PC-9 (cell line): Measurements from ENCODE around the gene NFYC. TPM values are rescaled to one million over a fixed set of nuclear protein-coding genes. Genes with fewer than 3 reads are reported as not detected.

Source experiments
- BruUV-seq: library from RNA; stranded (reverse); fragments of 400-500 nt; replicated peaks from 2 replicates; lab custom pipeline; 2021; lab: Mats Ljungman, UMichigan
- CTCF ChIA-PET: fragments of 300-600 bp; sonication (Branson Sonifier 250); formaldehyde crosslinking; loops from one replicate; lab custom pipeline; 2022; ENCODE audit warnings: antibody characterized with exemption; lab: Charles Lee
- POLR2A ChIA-PET: fragments of 300-600 bp; sonication (Branson Sonifier 250); formaldehyde crosslinking; loops from one replicate; lab custom pipeline; 2022; ENCODE audit warnings: antibody characterized with exemption; ENCODE audit not compliant: unreplicated experiment; lab: Charles Lee
- DNase-seq, 2 experiments: peaks; one replicate each; pipeline versions ENCODE4 v3.0.0 to v3.0.0-alpha.2; 2015 to 2022; ENCODE audit warnings: mixed read lengths in 1 of 2
- H2AFZ ChIP-seq: fragments of 200-600 bp; sonication (generic); 2 replicates; pipeline ENCODE4 v1.8.1; 2017; ENCODE audit warnings: antibody characterized with exemption
- H3F3A ChIP-seq: fragments of 200-600 bp; sonication (generic); 2 replicates; pipeline ENCODE4 v1.8.1; 2017; ENCODE audit warnings: antibody characterized with exemption, mild to moderate bottlenecking, low read depth; ENCODE audit not compliant: insufficient read depth
- H3K27ac ChIP-seq: fragments of 200-600 bp; sonication (generic); 2 replicates; pipeline ENCODE4 v1.6.1; 2016; ENCODE audit warnings: mixed run types
- H3K27me3 ChIP-seq: fragments of 200-600 bp; sonication (generic); 2 replicates; pipeline ENCODE4 v1.6.1; 2016; ENCODE audit warnings: low read depth, mixed run types; ENCODE audit not compliant: insufficient read depth
- H3K36me3 ChIP-seq: fragments of 200-600 bp; sonication (generic); 2 replicates; pipeline ENCODE4 v1.6.1; 2016; ENCODE audit warnings: low read depth, mixed run types
- H3K4me1 ChIP-seq: fragments of 200-600 bp; sonication (generic); replicated peaks from 2 replicates; pipeline ENCODE4 v1.6.1; 2016; ENCODE audit warnings: mixed run types; ENCODE audit not compliant: insufficient read depth
- H3K4me2 ChIP-seq: fragments of 200-600 bp; sonication (generic); 2 replicates; pipeline ENCODE4 v1.6.1; 2017; ENCODE audit warnings: mixed run types
- H3K4me3 ChIP-seq: fragments of 200-600 bp; sonication (generic); 2 replicates; pipeline ENCODE4 v1.6.1; 2016; ENCODE audit warnings: mixed run types
- H3K79me2 ChIP-seq: fragments of 200-600 bp; sonication (generic); 2 replicates; pipeline ENCODE4 v1.6.1; 2017; ENCODE audit warnings: low read depth, mixed run types
- H3K9me2 ChIP-seq: fragments of 200-600 bp; sonication (generic); 2 replicates; pipeline ENCODE4 v1.8.1; 2017; ENCODE audit warnings: mild to moderate bottlenecking; ENCODE audit not compliant: insufficient read depth
- H3K9me3 ChIP-seq: fragments of 200-600 bp; sonication (generic); 2 replicates; pipeline ENCODE4 v1.8.1; 2016; ENCODE audit warnings: low read depth; ENCODE audit not compliant: insufficient read depth
- H4K20me1 ChIP-seq: fragments of 200-600 bp; sonication (generic); 2 replicates; pipeline ENCODE4 v1.8.1; 2017; ENCODE audit not compliant: insufficient read depth
- EZH2 ChIP-seq: fragments of 200-600 bp; sonication (generic); IDR thresholded peaks from 2 replicates; pipeline ENCODE4 v1.8.0; 2017; ENCODE audit warnings: antibody characterized with exemption, low read depth
- intact Hi-C: fragments of 100-400 bp; cut with micrococcal nuclease; formaldehyde crosslinking; loops from one replicate; pipeline ENCODE4 v1.10.0; 2022; ENCODE audit not compliant: unreplicated experiment
- total RNA-seq: library from RNA; stranded (reverse); gene quantifications from 2 replicates; pipeline ENCODE4 v1.2.3, GENCODE V29; 2021
- TF ChIP-seq, protein P1 (sequence below): fragments of 200-600 bp; sonication (generic); conservative IDR thresholded peaks from 2 replicates; pipeline ENCODE4 v1.6.1; 2017; ENCODE audit warnings: mixed run types, antibody characterized with exemption, mild to moderate bottlenecking, moderate library complexity

NFYC gene
- total RNA-seq, 1 experiment from 2014 or later: 91.1 TPM

DNA sequence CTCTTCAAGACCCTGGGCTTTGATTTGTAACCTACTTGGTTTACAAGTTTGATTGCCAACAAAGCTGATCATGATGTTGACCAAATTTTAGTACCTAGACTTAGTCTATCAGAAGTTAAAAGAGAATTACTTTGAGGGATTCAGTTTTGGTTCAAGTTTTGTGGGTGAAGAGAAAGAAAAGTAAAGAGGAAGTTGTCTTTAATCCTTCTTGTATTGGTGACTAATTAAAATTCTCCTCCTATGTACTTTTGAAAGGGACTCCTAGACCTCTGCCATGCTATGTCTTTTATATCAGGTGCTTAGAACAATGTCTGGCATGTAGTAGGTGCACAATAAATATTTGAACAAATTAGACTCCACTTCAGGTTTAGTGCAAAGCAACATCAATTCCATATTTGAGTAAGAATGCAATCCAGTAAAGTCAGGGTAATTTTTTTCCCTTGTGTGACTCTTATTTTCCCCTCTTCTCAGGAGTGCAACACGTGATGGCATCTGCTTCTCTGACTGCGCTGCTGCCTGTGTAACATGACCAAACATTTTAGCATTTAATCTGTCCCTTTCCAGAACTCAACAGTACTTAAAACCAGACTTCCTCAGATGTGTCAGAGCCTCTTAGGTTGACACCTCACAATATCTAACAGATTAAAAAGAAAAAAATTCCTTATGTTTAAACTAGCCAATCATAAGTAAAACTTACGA is 51.0 kb downstream of the NFYC start:
- intact Hi-C loops: no loop called here
- H3K27me3 ChIP-seq: no peaks in the 10 kb centered on the region
- ChIA-PET POLR2A (no interaction called here), CTCF (interaction anchor here (0.7 kb wide), 1 partner anchor 104 kb away, joined by 5 read pairs; no protein-coding TSS in a partner anchor)
- H3K9me2 ChIP-seq: no peaks in the 10 kb centered on the region
- H3K79me2 ChIP-seq: 0 out of 2 replicates have a peak, but pooled peaks cover 3% of the 10 kb centered on the region
- TF ChIP-seq, protein P1, sequence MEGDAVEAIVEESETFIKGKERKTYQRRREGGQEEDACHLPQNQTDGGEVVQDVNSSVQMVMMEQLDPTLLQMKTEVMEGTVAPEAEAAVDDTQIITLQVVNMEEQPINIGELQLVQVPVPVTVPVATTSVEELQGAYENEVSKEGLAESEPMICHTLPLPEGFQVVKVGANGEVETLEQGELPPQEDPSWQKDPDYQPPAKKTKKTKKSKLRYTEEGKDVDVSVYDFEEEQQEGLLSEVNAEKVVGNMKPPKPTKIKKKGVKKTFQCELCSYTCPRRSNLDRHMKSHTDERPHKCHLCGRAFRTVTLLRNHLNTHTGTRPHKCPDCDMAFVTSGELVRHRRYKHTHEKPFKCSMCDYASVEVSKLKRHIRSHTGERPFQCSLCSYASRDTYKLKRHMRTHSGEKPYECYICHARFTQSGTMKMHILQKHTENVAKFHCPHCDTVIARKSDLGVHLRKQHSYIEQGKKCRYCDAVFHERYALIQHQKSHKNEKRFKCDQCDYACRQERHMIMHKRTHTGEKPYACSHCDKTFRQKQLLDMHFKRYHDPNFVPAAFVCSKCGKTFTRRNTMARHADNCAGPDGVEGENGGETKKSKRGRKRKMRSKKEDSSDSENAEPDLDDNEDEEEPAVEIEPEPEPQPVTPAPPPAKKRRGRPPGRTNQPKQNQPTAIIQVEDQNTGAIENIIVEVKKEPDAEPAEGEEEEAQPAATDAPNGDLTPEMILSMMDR: no peak
- TF ChIP-seq EZH2: no peak
- peaks cover 14% of the 10 kb centered on the region; the same call in 1 of the 2 replicates for H3K36me3 ChIP-seq
- H3K27ac ChIP-seq: no peak overlapping the region
- no peak for DNase-seq
- no peak overlapping the region for H3K4me2 ChIP-seq
- H2AFZ ChIP-seq: no peak overlapping the region
- no peaks in the 10 kb centered on the region for H3K4me1 ChIP-seq
- no peaks in the 10 kb centered on the region for H3K9me3 ChIP-seq
- BruUV-seq: TSS peak; percentile 3
- H3K4me3 ChIP-seq: no peak overlapping the region
- peaks cover 4% of the 10 kb centered on the region for H4K20me1 ChIP-seq
- H3F3A ChIP-seq: peaks cover 4% of the 10 kb centered on the region; the same call in 1 of the 2 replicates

DNA sequence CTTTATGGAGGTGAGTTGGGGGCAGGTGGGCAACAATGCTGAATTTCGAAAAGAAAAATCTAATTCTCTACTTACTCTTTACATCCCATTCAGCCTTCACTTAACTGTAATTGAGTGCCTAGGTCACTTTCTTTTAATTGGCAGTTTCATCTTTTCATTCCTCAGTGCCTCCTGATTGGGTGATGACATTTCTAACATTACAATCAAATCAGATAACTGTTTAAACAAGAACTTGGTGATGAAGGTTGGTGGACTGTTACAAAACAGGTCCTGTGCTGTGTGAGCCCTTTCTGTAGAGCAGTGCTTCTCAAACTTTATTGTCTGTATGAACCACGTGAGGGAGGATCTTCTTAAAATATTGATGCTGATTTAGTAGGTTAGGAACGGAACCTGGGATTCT is 51.9 kb downstream of the NFYC start:
- Histone ChIP-seq H3K9me3 (no peaks in the 10 kb centered on the region), H3K4me1 (no peaks in the 10 kb centered on the region), H3K27me3 (no peaks in the 10 kb centered on the region), H3F3A (peaks cover 4% of the 10 kb centered on the region; the same call in 1 of the 2 replicates), H3K4me2 (no peak overlapping the region), H2AFZ (no peak overlapping the region), H3K36me3 (peaks cover 17% of the 10 kb centered on the region; the same call in 1 of the 2 replicates), H3K27ac (no peak overlapping the region), H4K20me1 (peaks cover 4% of the 10 kb centered on the region), H3K9me2 (no peaks in the 10 kb centered on the region), H3K4me3 (no peak overlapping the region), H3K79me2 (0 out of 2 replicates have a peak, but pooled peaks cover 3% of the 10 kb centered on the region)
- intact Hi-C loops: no loop called here
- POLR2A ChIA-PET: no interaction called here
- no peak for DNase-seq
- CTCF ChIA-PET: no interaction called here
- no TSS peak for BruUV-seq
- TF ChIP-seq EZH2: no peak
- TF ChIP-seq, protein P1: no peak

DNA sequence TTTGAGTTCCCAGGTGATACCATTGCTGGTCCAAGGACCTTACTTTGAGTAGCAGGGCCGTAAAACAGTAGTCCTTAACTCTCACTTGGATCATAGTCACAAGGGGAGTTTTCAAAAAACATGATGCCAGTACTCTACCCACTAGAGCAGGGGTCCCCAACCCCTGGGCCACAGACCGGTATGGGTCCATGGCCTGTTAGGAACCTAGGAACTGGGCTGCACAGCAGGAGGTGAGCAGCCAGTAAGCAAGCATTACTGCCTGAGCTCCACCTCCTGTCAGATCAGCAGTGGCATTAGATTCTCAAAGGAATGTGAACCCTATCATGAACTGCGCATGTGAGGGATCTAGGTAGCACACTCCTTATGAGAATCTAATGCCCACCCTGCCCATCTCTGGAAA is 52.4 kb downstream of the NFYC start:
- Histone ChIP-seq H3K4me3 (no peak overlapping the region), H4K20me1 (peaks cover 4% of the 10 kb centered on the region), H3K9me3 (no peaks in the 10 kb centered on the region), H3F3A (peaks cover 4% of the 10 kb centered on the region; the same call in 1 of the 2 replicates), H3K4me2 (no peak overlapping the region), H3K9me2 (no peaks in the 10 kb centered on the region), H3K36me3 (peaks cover 19% of the 10 kb centered on the region; the same call in 1 of the 2 replicates), H3K27me3 (no peaks in the 10 kb centered on the region), H3K79me2 (0 out of 2 replicates have a peak, but pooled peaks cover 3% of the 10 kb centered on the region), H3K27ac (no peak overlapping the region), H3K4me1 (no peaks in the 10 kb centered on the region), H2AFZ (no peak overlapping the region)
- DNase-seq: no peak
- ChIA-PET CTCF (no interaction called here), POLR2A (no interaction called here)
- TF ChIP-seq, protein P1: no peak
- TF ChIP-seq EZH2: no peak
- BruUV-seq: no TSS peak
- intact Hi-C loops: no loop called here
